Heart left ventricle (tissue), 13 donors: ENCODE measurements around the gene ERBIN.

Source experiments
- CTCF ChIP-seq, 12 donors: fragments of 200-600 bp; sonication (generic) in 4 of 12; IDR thresholded peaks; one replicate each; pipeline versions ENCODE4 v1.5.0 to v1.8.0; 2018 to 2022; ENCODE audit warnings: antibody characterized with exemption in 12 of 12, mild to moderate bottlenecking in 5 of 12
- POLR2A ChIP-seq, 2 donors: fragments of 450-650 bp; IDR thresholded peaks; one replicate each; pipeline ENCODE4 v1.6.1; 2017; ENCODE audit warnings: antibody characterized with exemption in 2 of 2, mild to moderate bottlenecking in 2 of 2, moderate library complexity in 2 of 2
- donor health status: ischemic (EF 13 %, LVEDD 7.1; RV severe dilation, severe dysfunction).
- donor health status: DM: no; HTN: yes; CAD: no.
- donor health status: DM: no; HTN: no; CAD: no.
- donor health status: ischemic (EF 25% LVEDD 6.9; RV normal size, moderate dysfunction).
- donor health status: ischemic (EF 25% LVEDD 5.7; RV mildly dilated, moderate dysfunction).
- donor health status: ischemic (EF 35%, LVEDD 5.7; RV mildly dilated, moderate dysfunction).
- donor health status: nonischemic (EF 11% LVEDD 7.7; RV severe dilation, severe dysfunction).
- donor health status: DM: yes; HTN: yes; CAD: no.
- donor health status: PGD.
- donor health status: ischemic (EF 29% LVEDD 5.4; RV normal size, mild dysfunction).
- donor health status: nonischemic (EF 23%, LVEDD 6.1; RV moderate dilation, normal function).

- TF ChIP-seq CTCF (IDR thresholded peaks at IDR 0.05) (no peak), POLR2A (IDR thresholded peaks at IDR 0.05) (no peak)
Measured at GRCh38 chr5:65951330-65951729, 25.0 kb downstream of the ERBIN start.
